ENCODE results near the gene BARD1.

BARD1 gene

GRCh38 chr2:214801768-214802397 is 7.6 kb downstream of the BARD1 start:
- H2BK12ac ChIP-seq (ENCODE audit: low read length), result no peak overlapping the region

GRCh38 chr2:214801068-214801467 is 8.4 kb downstream of the BARD1 start:
- Histone ChIP-seq H4K91ac (ENCODE audit: low read depth, low read length, poor library complexity) (no peak overlapping the region), H3K9ac (ENCODE audit: low read depth, low read length, poor library complexity) (no peak overlapping the region), H3K36me3 (replicated peaks in 1 of 2; ENCODE audit: control insufficient read depth in 2 of 2, insufficient read depth in 2 of 2, low read length in 2 of 2) (peaks cover 4 to 80% of the 10 kb centered on the region in 2 donors), H4K8ac (ENCODE audit: low read depth, low read length) (no peak overlapping the region), H2BK120ac (ENCODE audit: low read depth, low read length) (no peak overlapping the region), H3K4ac (ENCODE audit: low read length) (no peak overlapping the region), H3K27me3 (ENCODE audit: control insufficient read depth in 3 of 3, insufficient read depth in 3 of 3, low read depth in 1 of 3, low read length in 3 of 3) (no peaks in the 10 kb centered on the region), H2AFZ (ENCODE audit: low read length) (no peak overlapping the region), H2BK12ac (ENCODE audit: low read length) (no peak overlapping the region), H3K4me3 (ENCODE audit: low read length in 2 of 2) (no peak overlapping the region), H3K23ac (ENCODE audit: low read depth, low read length, poor library complexity) (no peak overlapping the region), H3K27ac (replicated peaks; ENCODE audit: low read length) (no peak overlapping the region), H2BK5ac (ENCODE audit: low read length) (no peak overlapping the region), H3K18ac (ENCODE audit: low read length) (no peak overlapping the region), H3K9me3 (replicated peaks in 1 of 2; ENCODE audit: control insufficient read depth in 2 of 2, insufficient read depth in 1 of 2, low read depth in 1 of 2, low read length in 2 of 2) (peaks cover 0 to 13% of the 10 kb centered on the region in 2 donors), H3K14ac (ENCODE audit: low read length) (no peak overlapping the region), H3K79me1 (ENCODE audit: low read depth, low read length) (peaks cover 2% of the 10 kb centered on the region), H3K4me1 (ENCODE audit: control insufficient read depth in 2 of 2, insufficient read depth in 1 of 2, low read depth in 1 of 2, low read length in 2 of 2) (peaks cover 0 to 2% of the 10 kb centered on the region in 2 donors), H2BK15ac (ENCODE audit: low read length) (no peak overlapping the region), H2AK5ac (ENCODE audit: low read depth, low read length) (no peak overlapping the region), H3K4me2 (ENCODE audit: insufficient read depth, low read length, poor library complexity, severe bottlenecking) (no peak overlapping the region)
- WGBS, 2 donors (ENCODE audit: extremely low coverage in 2 of 2, insufficient read length in 2 of 2, insufficient replicate concordance in 1 of 2), result no CpG with 5 or more reads among the region's 2 CpGs
- no peak for DNase-seq (ENCODE audit: low spot score)

More at GRCh38 chr2:214801768-214802397, 7.6 kb downstream of the BARD1 start:
- Histone ChIP-seq H3K9me3 (replicated peaks in 1 of 2; ENCODE audit: control insufficient read depth in 2 of 2, insufficient read depth in 1 of 2, low read depth in 1 of 2, low read length in 2 of 2) (peaks cover 0 to 13% of the 10 kb centered on the region in 2 donors), H3K4ac (ENCODE audit: low read length) (no peak overlapping the region), H3K4me2 (ENCODE audit: insufficient read depth, low read length, poor library complexity, severe bottlenecking) (no peak overlapping the region), H2AFZ (ENCODE audit: low read length) (no peak overlapping the region), H4K8ac (ENCODE audit: low read depth, low read length) (no peak overlapping the region), H3K36me3 (replicated peaks in 1 of 2; ENCODE audit: control insufficient read depth in 2 of 2, insufficient read depth in 2 of 2, low read length in 2 of 2) (peaks cover 0 to 75% of the 10 kb centered on the region in 2 donors), H2BK15ac (ENCODE audit: low read length) (no peak overlapping the region), H2BK120ac (ENCODE audit: low read depth, low read length) (no peak overlapping the region), H3K27me3 (ENCODE audit: control insufficient read depth in 3 of 3, insufficient read depth in 3 of 3, low read depth in 1 of 3, low read length in 3 of 3) (no peaks in the 10 kb centered on the region), H3K4me1 (ENCODE audit: control insufficient read depth in 2 of 2, insufficient read depth in 1 of 2, low read depth in 1 of 2, low read length in 2 of 2) (peaks cover 2% of the 10 kb centered on the region in 2 donors), H3K79me1 (ENCODE audit: low read depth, low read length) (peaks cover 2% of the 10 kb centered on the region), H3K4me3 (ENCODE audit: low read length in 2 of 2) (no peak overlapping the region), H3K18ac (ENCODE audit: low read length) (no peak overlapping the region), H3K23ac (ENCODE audit: low read depth, low read length, poor library complexity) (no peak overlapping the region), H3K14ac (ENCODE audit: low read length) (no peak overlapping the region), H3K9ac (ENCODE audit: low read depth, low read length, poor library complexity) (no peak overlapping the region), H4K91ac (ENCODE audit: low read depth, low read length, poor library complexity) (no peak overlapping the region), H3K27ac (replicated peaks; ENCODE audit: low read length) (no peak overlapping the region), H2AK5ac (ENCODE audit: low read depth, low read length) (no peak overlapping the region), H2BK5ac (ENCODE audit: low read length) (no peak overlapping the region)
- no CpG with 5 or more reads among the region's 3 CpGs for WGBS, 2 donors (ENCODE audit: extremely low coverage in 2 of 2, insufficient read length in 2 of 2, insufficient replicate concordance in 1 of 2)
- DNase-seq (ENCODE audit: low spot score), result no peak

- Histone ChIP-seq H3K23ac (ENCODE audit: low read depth, low read length, poor library complexity) (no peak overlapping the region), H4K91ac (ENCODE audit: low read depth, low read length, poor library complexity) (no peak overlapping the region), H3K27ac (replicated peaks; ENCODE audit: low read length) (no peak overlapping the region), H3K4ac (ENCODE audit: low read length) (no peak overlapping the region), H3K27me3 (ENCODE audit: control insufficient read depth in 3 of 3, insufficient read depth in 3 of 3, low read depth in 1 of 3, low read length in 3 of 3) (no peaks in the 10 kb centered on the region), H2BK5ac (ENCODE audit: low read length) (no peak overlapping the region), H3K36me3 (replicated peaks in 1 of 2; ENCODE audit: control insufficient read depth in 2 of 2, insufficient read depth in 2 of 2, low read length in 2 of 2) (peaks cover 7 to 80% of the 10 kb centered on the region in 2 donors), H2AFZ (ENCODE audit: low read length) (no peak overlapping the region), H2AK5ac (ENCODE audit: low read depth, low read length) (no peak overlapping the region), H2BK12ac (ENCODE audit: low read length) (no peak overlapping the region), H3K14ac (ENCODE audit: low read length) (no peak overlapping the region), H3K9me3 (replicated peaks in 1 of 2; ENCODE audit: control insufficient read depth in 2 of 2, insufficient read depth in 1 of 2, low read depth in 1 of 2, low read length in 2 of 2) (peaks cover under 1 to 20% of the 10 kb centered on the region in 2 donors), H4K8ac (ENCODE audit: low read depth, low read length) (no peak overlapping the region), H3K9ac (ENCODE audit: low read depth, low read length, poor library complexity) (no peak overlapping the region), H2BK15ac (ENCODE audit: low read length) (no peak overlapping the region), H3K79me1 (ENCODE audit: low read depth, low read length) (peaks cover 2% of the 10 kb centered on the region), H3K4me2 (ENCODE audit: insufficient read depth, low read length, poor library complexity, severe bottlenecking) (no peak overlapping the region), H3K18ac (ENCODE audit: low read length) (no peak overlapping the region), H3K4me1 (ENCODE audit: control insufficient read depth in 2 of 2, insufficient read depth in 1 of 2, low read depth in 1 of 2, low read length in 2 of 2) (peaks cover 0 to 2% of the 10 kb centered on the region in 2 donors), H3K4me3 (ENCODE audit: low read length in 2 of 2) (no peak overlapping the region), H2BK120ac (ENCODE audit: low read depth, low read length) (no peak overlapping the region)
- 100% methylated on average over 1 of the region's 3 CpGs for WGBS, 2 donors (ENCODE audit: extremely low coverage in 2 of 2, insufficient read length in 2 of 2, insufficient replicate concordance in 1 of 2)
- DNase-seq (ENCODE audit: low spot score), result no peak
Measured at GRCh38 chr2:214800180-214800579, 9.3 kb downstream of the BARD1 start.

GRCh38 chr2:214796911-214797310 is 12.6 kb downstream of the BARD1 start:
- no peak overlapping the region for H4K91ac ChIP-seq (ENCODE audit: low read depth, low read length, poor library complexity)
- no peak overlapping the region for H3K14ac ChIP-seq (ENCODE audit: low read length)
- peaks cover 2% of the 10 kb centered on the region for H3K79me1 ChIP-seq (ENCODE audit: low read depth, low read length)
- peaks cover 13 to 89% of the 10 kb centered on the region in 2 donors for H3K36me3 ChIP-seq (replicated peaks in 1 of 2; ENCODE audit: control insufficient read depth in 2 of 2, insufficient read depth in 2 of 2, low read length in 2 of 2)
- H3K27me3 ChIP-seq (ENCODE audit: control insufficient read depth in 3 of 3, insufficient read depth in 3 of 3, low read depth in 1 of 3, low read length in 3 of 3), result no peaks in the 10 kb centered on the region
- DNase-seq (ENCODE audit: low spot score), result no peak
- no peak overlapping the region for H3K23ac ChIP-seq (ENCODE audit: low read depth, low read length, poor library complexity)
- no peak overlapping the region for H3K4ac ChIP-seq (ENCODE audit: low read length)
- peaks cover 5 to 16% of the 10 kb centered on the region in 2 donors for H3K9me3 ChIP-seq (replicated peaks in 1 of 2; ENCODE audit: control insufficient read depth in 2 of 2, insufficient read depth in 1 of 2, low read depth in 1 of 2, low read length in 2 of 2)
- no peak overlapping the region for H3K18ac ChIP-seq (ENCODE audit: low read length)
- H3K4me3 ChIP-seq (ENCODE audit: low read length in 2 of 2), result no peak overlapping the region
- no peak overlapping the region for H3K27ac ChIP-seq (replicated peaks; ENCODE audit: low read length)
- H2AFZ ChIP-seq (ENCODE audit: low read length), result no peak overlapping the region
- no peak overlapping the region for H2BK5ac ChIP-seq (ENCODE audit: low read length)
- H3K9ac ChIP-seq (ENCODE audit: low read depth, low read length, poor library complexity), result no peak overlapping the region
- no CpG with 5 or more reads among the region's 1 CpG for WGBS, 2 donors (ENCODE audit: extremely low coverage in 2 of 2, insufficient read length in 2 of 2, insufficient replicate concordance in 1 of 2)
- H2AK5ac ChIP-seq (ENCODE audit: low read depth, low read length), result no peak overlapping the region
- no peak overlapping the region for H4K8ac ChIP-seq (ENCODE audit: low read depth, low read length)
- H2BK12ac ChIP-seq (ENCODE audit: low read length), result no peak overlapping the region
- H3K4me1 ChIP-seq (ENCODE audit: control insufficient read depth in 2 of 2, insufficient read depth in 1 of 2, low read depth in 1 of 2, low read length in 2 of 2), result peaks cover 0 to 2% of the 10 kb centered on the region in 2 donors
- no peak overlapping the region for H2BK120ac ChIP-seq (ENCODE audit: low read depth, low read length)
- no peak overlapping the region for H3K4me2 ChIP-seq (ENCODE audit: insufficient read depth, low read length, poor library complexity, severe bottlenecking)
- no peak overlapping the region for H2BK15ac ChIP-seq (ENCODE audit: low read length)
